Adrenal gland (tissue), 5 donors: ENCODE measurements around the gene HHATL.

Experiments
- POLR2A ChIP-seq, 2 donors: fragments of 450-650 bp; IDR thresholded peaks; one replicate each; pipeline ENCODE4 v1.6.1; 2017; ENCODE audit warnings: antibody characterized with exemption in 2 of 2, mild to moderate bottlenecking in 2 of 2, moderate library complexity in 1 of 2
- TF ChIP-seq, protein P1 (sequence below), 6 experiments: fragments of 450-650 bp in 4 of 6; fragments of 200-600 bp in 2 of 6; sonication (generic) in 1 of 6; IDR thresholded peaks; 1 replicate in 5 of 6; 2 replicates in 1 of 6; pipeline versions ENCODE4 v1.5.1 to v1.8.0; 2016 to 2021; ENCODE audit warnings: antibody characterized with exemption in 6 of 6, mild to moderate bottlenecking in 2 of 6, moderate library complexity in 1 of 6
- donor health status: DM: no; HTN: no; CAD: no.

DNA sequence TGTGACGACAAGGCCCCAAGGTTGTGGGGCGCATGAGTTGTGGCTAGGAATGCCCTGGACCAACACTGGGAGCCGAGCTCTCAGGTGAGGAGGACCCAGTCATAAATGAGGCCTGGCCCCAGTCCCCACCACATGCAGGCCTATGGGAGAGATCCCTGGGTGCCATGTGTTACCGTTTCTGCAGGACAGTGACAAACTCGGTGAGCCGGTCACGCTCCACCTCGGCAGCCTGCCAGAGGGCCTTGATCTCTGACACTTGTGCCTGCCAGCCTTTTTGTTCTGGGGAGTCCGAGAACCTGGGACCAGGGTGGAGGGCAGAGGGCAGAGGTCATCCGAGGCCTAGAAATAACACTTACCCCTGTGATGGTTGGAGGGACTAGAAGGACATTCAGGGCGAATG is 27.7 kb upstream of the HHATL start:
- TF ChIP-seq, protein P1, sequence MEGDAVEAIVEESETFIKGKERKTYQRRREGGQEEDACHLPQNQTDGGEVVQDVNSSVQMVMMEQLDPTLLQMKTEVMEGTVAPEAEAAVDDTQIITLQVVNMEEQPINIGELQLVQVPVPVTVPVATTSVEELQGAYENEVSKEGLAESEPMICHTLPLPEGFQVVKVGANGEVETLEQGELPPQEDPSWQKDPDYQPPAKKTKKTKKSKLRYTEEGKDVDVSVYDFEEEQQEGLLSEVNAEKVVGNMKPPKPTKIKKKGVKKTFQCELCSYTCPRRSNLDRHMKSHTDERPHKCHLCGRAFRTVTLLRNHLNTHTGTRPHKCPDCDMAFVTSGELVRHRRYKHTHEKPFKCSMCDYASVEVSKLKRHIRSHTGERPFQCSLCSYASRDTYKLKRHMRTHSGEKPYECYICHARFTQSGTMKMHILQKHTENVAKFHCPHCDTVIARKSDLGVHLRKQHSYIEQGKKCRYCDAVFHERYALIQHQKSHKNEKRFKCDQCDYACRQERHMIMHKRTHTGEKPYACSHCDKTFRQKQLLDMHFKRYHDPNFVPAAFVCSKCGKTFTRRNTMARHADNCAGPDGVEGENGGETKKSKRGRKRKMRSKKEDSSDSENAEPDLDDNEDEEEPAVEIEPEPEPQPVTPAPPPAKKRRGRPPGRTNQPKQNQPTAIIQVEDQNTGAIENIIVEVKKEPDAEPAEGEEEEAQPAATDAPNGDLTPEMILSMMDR (IDR thresholded peaks at IDR 0.05) = no peak
- TF ChIP-seq POLR2A (IDR thresholded peaks at IDR 0.05) = no peak
